SU-DHL-6 (cell line): Measurements from ENCODE around the gene RAD51D.

ENCODE experiments used
- H2AFZ ChIP-seq: fragments of 200-600 bp; sonication (generic); 2 replicates; pipeline ENCODE4 v1.6.1; 2014; ENCODE audit warnings: low read depth, mild to moderate bottlenecking, moderate library complexity, mixed read lengths, antibody characterized with exemption, low read length; ENCODE audit not compliant: severe bottlenecking
- H3F3A ChIP-seq: fragments of 200-600 bp; shearing (Covaris generic); 2 replicates; pipeline ENCODE4 v1.6.0; 2016; ENCODE audit warnings: antibody characterized with exemption, mild to moderate bottlenecking; ENCODE audit not compliant: insufficient read depth
- H3K27ac ChIP-seq: fragments of 200-600 bp; sonication (generic); 2 replicates; pipeline ENCODE4 v1.5.1; 2016; ENCODE audit warnings: low read depth, mild to moderate bottlenecking, low read length, moderate library complexity, mixed read lengths
- H3K27me3 ChIP-seq: fragments of 200-600 bp; sonication (generic), shearing (Covaris generic); 2 replicates; pipeline ENCODE4 v1.6.0; 2014; ENCODE audit warnings: mild to moderate bottlenecking, low read length
- H3K36me3 ChIP-seq: fragments of 200-600 bp; sonication (generic); 2 replicates; pipeline ENCODE4 v1.6.1; 2014; ENCODE audit warnings: mild to moderate bottlenecking, low read length, mixed read lengths
- H3K4me2 ChIP-seq: fragments of 300-600, 200-600 bp; shearing (Covaris generic), sonication (generic); 2 replicates; pipeline ENCODE4 v1.6.0; 2014; ENCODE audit warnings: low read length, low read depth, mild to moderate bottlenecking; ENCODE audit not compliant: poor library complexity, severe bottlenecking
- H3K4me3 ChIP-seq: fragments of 200-600 bp; sonication (generic); 2 replicates; pipeline ENCODE4 v1.5.1; 2014; ENCODE audit warnings: antibody characterized with exemption, low read length, mild to moderate bottlenecking, mixed read lengths; ENCODE audit not compliant: insufficient read depth, poor library complexity, severe bottlenecking
- H3K79me2 ChIP-seq: fragments of 200-600 bp; sonication (generic); 2 replicates; pipeline ENCODE4 v1.6.1; 2014; ENCODE audit warnings: mild to moderate bottlenecking, low read length, moderate library complexity; ENCODE audit not compliant: insufficient read depth
- H3K9ac ChIP-seq: fragments of 200-600 bp; sonication (generic); 2 replicates; pipeline ENCODE4 v1.7.0; 2014; ENCODE audit warnings: mild to moderate bottlenecking, low read length
- H3K9me2 ChIP-seq: fragments of 200-600 bp; sonication (generic); replicated peaks from 2 replicates; pipeline ENCODE4 v1.6.1; 2014; ENCODE audit warnings: low read length; ENCODE audit not compliant: insufficient read depth
- H3K9me3 ChIP-seq: fragments of 200-600 bp; sonication (generic); 2 replicates; pipeline ENCODE4 v1.6.1; 2014; ENCODE audit warnings: low read length, mixed read lengths; ENCODE audit not compliant: insufficient read depth
- H4K20me1 ChIP-seq: fragments of 200-600 bp; sonication (generic); 2 replicates; pipeline ENCODE4 v1.6.1; 2014; ENCODE audit warnings: low read depth, mild to moderate bottlenecking, antibody characterized with exemption, low read length, moderate library complexity, mixed read lengths
- EZH2phosphoT487 ChIP-seq: fragments of 200-600 bp; sonication (generic), shearing (Covaris generic); conservative IDR thresholded peaks from 2 replicates; pipeline ENCODE4 v1.6.1; 2018; ENCODE audit warnings: mild to moderate bottlenecking, antibody characterized with exemption, low read length, moderate library complexity, mixed read lengths
- TF ChIP-seq, protein P1 (sequence below): fragments of 200-600 bp; sonication (generic); IDR thresholded peaks from one replicate; pipeline ENCODE4 v1.5.1; 2017; ENCODE audit warnings: antibody characterized with exemption, mild to moderate bottlenecking, low read length, moderate library complexity; ENCODE audit not compliant: insufficient read depth, poor library complexity, severe bottlenecking

RAD51D gene

GRCh38 chr17:35147375-35147905, 27.8 kb upstream of the RAD51D start, which contains the start of gene UNC45B:
Gene UNC45B (plus strand): TSS chr17:35147817. CDS start chr17:35148264, 447 bp downstream.
- H3K79me2 ChIP-seq = no peaks in the 10 kb centered on the region
- no peaks in the 10 kb centered on the region for H4K20me1 ChIP-seq
- H3K27ac ChIP-seq = no peak within 1 kb of the TSS
- TF ChIP-seq, protein P1, sequence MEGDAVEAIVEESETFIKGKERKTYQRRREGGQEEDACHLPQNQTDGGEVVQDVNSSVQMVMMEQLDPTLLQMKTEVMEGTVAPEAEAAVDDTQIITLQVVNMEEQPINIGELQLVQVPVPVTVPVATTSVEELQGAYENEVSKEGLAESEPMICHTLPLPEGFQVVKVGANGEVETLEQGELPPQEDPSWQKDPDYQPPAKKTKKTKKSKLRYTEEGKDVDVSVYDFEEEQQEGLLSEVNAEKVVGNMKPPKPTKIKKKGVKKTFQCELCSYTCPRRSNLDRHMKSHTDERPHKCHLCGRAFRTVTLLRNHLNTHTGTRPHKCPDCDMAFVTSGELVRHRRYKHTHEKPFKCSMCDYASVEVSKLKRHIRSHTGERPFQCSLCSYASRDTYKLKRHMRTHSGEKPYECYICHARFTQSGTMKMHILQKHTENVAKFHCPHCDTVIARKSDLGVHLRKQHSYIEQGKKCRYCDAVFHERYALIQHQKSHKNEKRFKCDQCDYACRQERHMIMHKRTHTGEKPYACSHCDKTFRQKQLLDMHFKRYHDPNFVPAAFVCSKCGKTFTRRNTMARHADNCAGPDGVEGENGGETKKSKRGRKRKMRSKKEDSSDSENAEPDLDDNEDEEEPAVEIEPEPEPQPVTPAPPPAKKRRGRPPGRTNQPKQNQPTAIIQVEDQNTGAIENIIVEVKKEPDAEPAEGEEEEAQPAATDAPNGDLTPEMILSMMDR = no peak
- no peak for TF ChIP-seq EZH2phosphoT487
- H3K27me3 ChIP-seq = no peaks in the 10 kb centered on the region
- no peak within 1 kb of the TSS for H3K9ac ChIP-seq
- H3K9me2 ChIP-seq = no peaks in the 10 kb centered on the region
- no peaks in the 10 kb centered on the region for H3F3A ChIP-seq
- no peaks in the 10 kb centered on the region for H3K36me3 ChIP-seq
- no peak within 1 kb of the TSS for H2AFZ ChIP-seq
- H3K4me3 ChIP-seq = no peak within 1 kb of the TSS
- no peak within 1 kb of the TSS for H3K4me2 ChIP-seq
- H3K9me3 ChIP-seq = no peaks in the 10 kb centered on the region

DNA sequence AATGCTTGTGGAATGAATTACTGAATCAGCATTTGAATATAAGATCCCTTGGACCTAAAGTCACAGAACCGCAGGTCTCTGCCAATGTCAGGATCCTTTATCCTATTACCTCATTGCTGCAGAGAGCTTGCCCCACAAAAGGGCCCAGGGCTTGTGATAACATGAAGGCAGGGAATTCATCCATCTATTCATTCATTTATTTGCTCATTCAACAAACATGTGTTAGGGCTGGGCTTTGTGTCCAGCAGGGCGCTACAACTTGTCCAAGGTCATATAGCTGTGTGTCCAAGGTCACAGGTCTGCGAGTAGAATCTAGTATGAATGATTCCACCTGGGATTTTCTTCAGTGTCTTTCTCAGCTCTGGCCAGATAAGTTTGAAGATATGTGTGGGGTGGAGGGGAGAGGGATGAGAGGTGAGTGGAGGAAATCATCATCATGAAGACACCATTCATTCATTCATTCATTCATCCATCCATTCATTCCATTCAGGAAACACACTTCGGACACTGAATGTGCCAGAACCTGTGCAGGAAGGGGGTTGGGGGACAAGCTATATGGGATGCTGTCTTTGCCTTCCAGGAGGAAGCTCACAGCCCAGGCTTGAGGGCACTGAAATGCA, 26.7 kb upstream of the RAD51D start:
- H4K20me1 ChIP-seq = no peaks in the 10 kb centered on the region
- no peak overlapping the region for H3K4me3 ChIP-seq
- peaks cover 8% of the 10 kb centered on the region for H3K79me2 ChIP-seq
- no peak overlapping the region for H3K9ac ChIP-seq
- H3K27ac ChIP-seq = no peak overlapping the region
- H3F3A ChIP-seq = no peaks in the 10 kb centered on the region
- H3K36me3 ChIP-seq = no peaks in the 10 kb centered on the region
- TF ChIP-seq EZH2phosphoT487 = no peak
- TF ChIP-seq, protein P1 = no peak
- H2AFZ ChIP-seq = no peak overlapping the region
- no peaks in the 10 kb centered on the region for H3K9me2 ChIP-seq
- no peak overlapping the region for H3K4me2 ChIP-seq
- H3K27me3 ChIP-seq = no peaks in the 10 kb centered on the region
- H3K9me3 ChIP-seq = no peaks in the 10 kb centered on the region

DNA sequence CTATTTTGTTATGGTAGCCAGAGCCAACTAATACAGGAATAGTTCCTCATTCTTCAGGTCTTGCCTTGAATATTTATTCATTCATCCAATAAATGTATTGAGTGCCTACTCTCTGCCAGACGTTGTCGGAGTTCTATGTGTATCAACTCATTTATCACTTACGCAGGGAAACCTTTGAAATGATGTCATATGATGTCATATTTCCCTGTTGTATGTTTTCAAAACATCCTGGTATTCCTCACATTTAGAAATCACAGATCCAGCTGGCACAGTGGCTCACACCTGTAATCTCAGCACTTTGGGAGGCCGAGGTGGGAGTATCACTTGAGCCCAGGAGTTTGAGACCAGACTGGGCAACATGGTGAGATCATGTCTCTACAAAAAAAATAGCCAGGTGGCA, 25.2 kb upstream of the RAD51D start:
- Histone ChIP-seq H3K4me3 (no peak overlapping the region), H3K79me2 (peaks cover 21% of the 10 kb centered on the region), H2AFZ (no peak overlapping the region), H3K36me3 (no peaks in the 10 kb centered on the region), H3K4me2 (no peak overlapping the region), H3K9me2 (no peaks in the 10 kb centered on the region), H4K20me1 (no peaks in the 10 kb centered on the region), H3K27me3 (no peaks in the 10 kb centered on the region), H3F3A (no peaks in the 10 kb centered on the region), H3K27ac (no peak overlapping the region), H3K9ac (no peak overlapping the region), H3K9me3 (no peaks in the 10 kb centered on the region)
- TF ChIP-seq, protein P1 = no peak
- TF ChIP-seq EZH2phosphoT487 = no peak
